Activated CD8-positive, alpha-beta memory T cell treated with anti-CD3 and anti-CD28 coated beads, Interleukin-2, amount 50 U/mL, for 1 hour (primary cell): ENCODE results near the gene KRTAP22-2.

Experiments used
- DNase-seq: peaks from one replicate; pipeline ENCODE4 v3.0.0-alpha.2; 2020; ENCODE audit errors: extremely low read depth

Gene KRTAP22-2

DNA sequence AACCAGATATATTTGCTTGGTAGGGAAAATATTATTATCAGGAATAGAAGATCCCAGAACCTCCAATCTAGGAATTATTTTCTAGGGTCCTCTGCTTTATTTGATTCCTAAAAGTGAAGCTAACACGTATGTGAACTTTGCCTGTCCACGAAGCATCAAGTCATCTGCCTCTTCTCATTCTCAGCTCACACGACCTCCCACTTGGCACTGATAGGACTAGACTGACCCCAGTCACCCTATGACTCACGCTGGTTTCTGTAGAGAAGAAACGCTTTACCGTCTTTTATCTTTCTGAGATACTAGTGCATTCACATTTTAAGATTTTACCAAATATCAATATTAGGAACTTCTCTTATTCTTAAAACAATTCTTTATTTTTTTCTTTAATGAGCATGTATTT, 27.1 kb downstream of the KRTAP22-2 start:
- no peak for DNase-seq

DNA sequence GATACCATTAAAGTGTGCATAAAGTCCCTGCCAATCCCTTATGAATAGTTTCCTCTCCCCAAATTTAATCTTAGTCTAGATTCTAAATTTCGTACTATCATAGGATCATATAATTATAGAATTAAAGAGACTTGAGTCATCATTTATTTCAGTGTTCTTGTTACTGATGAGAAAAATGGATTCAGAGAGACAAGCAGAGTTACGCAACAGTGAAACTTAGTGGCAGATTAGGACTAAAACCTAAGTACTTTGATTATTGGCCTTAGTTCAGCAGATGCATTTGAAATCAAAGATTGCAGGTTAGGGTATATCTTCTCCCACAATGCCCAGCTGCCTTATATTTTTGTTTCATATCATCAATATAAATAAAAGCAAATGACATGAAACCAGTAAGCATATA, 28.2 kb downstream of the KRTAP22-2 start:
- no peak for DNase-seq

DNA sequence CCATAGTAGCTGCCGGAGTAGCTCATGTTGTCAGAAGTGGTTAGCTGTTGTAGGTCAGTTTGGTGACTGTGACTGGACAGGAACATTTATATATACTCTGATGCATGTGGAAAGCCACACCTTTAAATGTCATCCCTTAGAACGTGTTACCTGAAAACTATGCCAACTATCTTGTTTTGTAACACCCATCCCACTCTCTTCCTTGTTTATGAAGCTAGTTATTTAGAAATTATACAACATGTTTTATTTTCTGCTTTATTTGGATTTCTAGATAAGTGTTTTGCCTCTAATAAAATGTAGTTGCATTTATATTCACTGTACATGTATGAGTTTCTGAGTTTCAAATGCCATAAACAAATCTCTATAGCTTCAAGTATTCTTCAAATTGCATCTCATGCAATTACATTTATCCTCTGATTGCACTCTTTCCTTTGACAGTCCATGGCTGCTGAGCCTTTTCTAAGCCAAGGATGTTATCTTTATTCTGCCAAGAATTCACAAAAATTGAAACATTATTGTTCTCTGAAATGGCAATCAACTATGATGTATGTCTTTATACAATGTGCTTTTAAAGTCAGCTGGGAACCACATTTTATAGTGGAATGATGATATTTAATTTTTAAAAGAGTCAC, 28.8 kb downstream of the KRTAP22-2 start, which contains the start of gene KRTAP19-7:
KRTAP19-7 (minus strand) TSS at position 51 of the 632 bp plus-strand sequence; CDS start at position 26, 25 bp downstream.
- no peak for DNase-seq

DNA sequence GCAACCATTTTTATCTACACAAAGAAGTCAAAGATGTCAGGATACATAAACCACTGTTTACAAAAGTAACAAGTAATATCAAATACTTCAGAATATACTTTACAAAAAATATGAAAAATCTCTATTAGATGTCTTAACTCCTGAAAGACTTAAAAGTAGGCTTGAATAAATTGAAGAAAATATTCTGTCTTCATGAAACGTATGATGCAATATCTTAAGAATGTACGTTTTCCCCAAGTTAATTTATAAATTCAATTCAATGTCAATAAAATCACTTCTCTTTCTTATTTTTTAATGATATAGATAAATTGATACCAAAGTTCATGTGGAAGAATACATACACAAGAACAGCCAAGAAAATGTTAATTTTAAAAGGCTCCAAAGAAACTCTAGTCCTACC, 35.1 kb downstream of the KRTAP22-2 start:
- no peak for DNase-seq

DNA sequence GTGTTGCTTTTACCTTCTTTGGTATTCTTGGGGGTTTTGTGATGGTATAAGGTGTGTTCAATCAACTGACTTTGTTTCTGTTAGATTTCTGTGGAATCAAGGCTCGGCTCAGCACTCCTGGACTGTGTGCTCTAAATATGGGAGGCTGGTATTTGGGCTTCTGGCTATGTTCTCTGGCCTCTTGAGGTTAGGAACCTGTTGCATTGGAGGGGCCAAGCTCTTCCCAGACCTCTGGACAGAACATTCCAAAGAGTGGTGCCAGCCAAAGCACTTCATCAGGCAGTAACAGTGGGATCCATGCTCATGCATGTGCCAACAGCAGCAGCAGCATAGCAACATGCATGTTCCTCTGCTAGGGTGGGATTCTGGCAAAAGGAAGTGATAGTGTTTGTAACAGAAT, 37.4 kb downstream of the KRTAP22-2 start:
- DNase-seq = no peak

DNA sequence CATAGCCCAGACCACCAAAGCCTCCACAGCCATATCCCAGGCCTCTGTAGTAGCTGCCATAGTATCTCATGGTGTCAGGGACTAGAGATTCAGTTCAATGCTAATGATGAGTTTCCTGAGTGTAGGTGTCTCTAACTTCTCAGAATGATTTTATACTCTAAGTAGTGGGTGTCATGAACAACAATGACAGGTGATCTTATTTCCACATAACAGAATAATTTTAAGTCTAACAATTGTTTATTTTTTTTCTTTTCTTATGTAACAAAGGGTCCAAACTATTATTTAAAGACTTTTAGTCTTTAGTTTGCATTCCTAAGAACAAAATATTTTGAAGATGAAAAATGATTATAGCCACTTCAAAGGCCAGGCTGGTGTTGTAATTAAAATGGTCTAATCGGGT, 48.4 kb downstream of the KRTAP22-2 start, which contains the start of gene KRTAP19-6:
KRTAP19-6 (minus strand) TSS at position 101 of the 400 bp plus-strand sequence; CDS start at position 70, 31 bp downstream.
- DNase-seq = no peak
